Measurements from ENCODE around the gene YWHAG. TPM values are rescaled to one million over a fixed set of nuclear protein-coding genes. Genes with fewer than 3 reads are reported as not detected.
"Not testable (repeated sequence)": the region's sequence is repeated elsewhere in the genome, so short reads cannot be mapped to it uniquely, and the experiment has no call there.

Gene YWHAG
- total RNA-seq, 2 experiments from 2014 or later = 95.3 to 96.9 TPM

DNA sequence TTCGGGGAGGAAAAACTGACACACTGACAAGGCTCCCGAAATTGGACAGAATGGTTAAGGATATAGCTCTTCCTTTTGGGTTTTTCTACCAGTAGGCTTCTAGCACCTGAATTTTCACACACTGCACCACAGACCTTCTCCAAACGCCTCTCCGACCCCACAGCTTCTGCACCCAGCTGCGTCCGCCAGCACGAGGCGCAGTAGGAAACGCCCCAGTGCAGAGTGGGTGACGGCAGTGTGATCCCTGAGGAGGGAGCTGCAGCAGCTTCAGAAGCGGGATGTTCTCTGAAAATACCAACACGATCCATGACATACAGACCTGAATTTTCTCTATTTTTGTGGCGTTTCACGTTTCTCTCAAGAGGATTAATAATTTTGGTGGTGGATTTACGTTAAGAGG, 30.4 kb downstream of the YWHAG start:
- Mint-ChIP-seq H3K27ac (no peak overlapping the region), H3K36me3 (ENCODE audit: low read depth) (peaks cover 35% of the 10 kb centered on the region), H3K27me3 (ENCODE audit: low read depth) (no peaks in the 10 kb centered on the region), H3K4me1 (ENCODE audit: low read depth) (peaks cover 30% of the 10 kb centered on the region), H3K4me3 (no peak overlapping the region), H3K9me3 (no peaks in the 10 kb centered on the region)
- CTCF ChIA-PET = interaction anchor here (1.9 kb wide), 1 partner anchor 150 kb away, joined by 10 read pairs; no protein-coding TSS in a partner anchor
- intact Hi-C loops (cut with micrococcal nuclease) = no loop called here
- DNase-seq = no peak

DNA sequence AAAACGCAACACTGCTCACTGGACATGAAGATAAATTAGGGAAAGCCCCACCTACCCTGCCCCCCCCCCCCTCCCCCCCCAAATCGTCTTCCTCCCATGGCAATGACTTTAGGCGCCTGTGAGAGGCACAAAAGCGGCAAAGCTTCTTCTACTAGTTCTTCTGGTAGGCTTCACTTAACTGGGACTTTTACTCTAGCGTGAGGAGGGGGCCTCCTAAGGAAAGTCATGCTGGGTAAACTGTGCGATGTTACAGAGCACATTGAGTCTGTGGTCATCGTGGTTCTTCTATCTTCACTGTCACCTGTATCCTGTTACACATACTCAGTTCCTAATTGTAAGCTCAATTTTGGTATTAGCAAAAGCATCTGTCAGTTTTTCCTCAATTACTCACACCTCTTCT, 31.2 kb downstream of the YWHAG start:
- no peaks in the 10 kb centered on the region for H3K9me3 Mint-ChIP-seq
- H3K4me3 Mint-ChIP-seq = no peak overlapping the region
- H3K27ac Mint-ChIP-seq = peak overlapping the region; percentile 65
- peaks cover 28% of the 10 kb centered on the region for H3K4me1 Mint-ChIP-seq (ENCODE audit: low read depth)
- intact Hi-C loops (cut with micrococcal nuclease) = no loop called here
- CTCF ChIA-PET = interaction anchor here (0.5 to 1.9 kb wide), 5 partner anchors 8 to 199 kb away, joined by 3 to 10 read pairs (median 4); no protein-coding TSS in a partner anchor
- H3K36me3 Mint-ChIP-seq (ENCODE audit: low read depth) = peaks cover 35% of the 10 kb centered on the region
- DNase-seq = no peak
- no peaks in the 10 kb centered on the region for H3K27me3 Mint-ChIP-seq (ENCODE audit: low read depth)

DNA sequence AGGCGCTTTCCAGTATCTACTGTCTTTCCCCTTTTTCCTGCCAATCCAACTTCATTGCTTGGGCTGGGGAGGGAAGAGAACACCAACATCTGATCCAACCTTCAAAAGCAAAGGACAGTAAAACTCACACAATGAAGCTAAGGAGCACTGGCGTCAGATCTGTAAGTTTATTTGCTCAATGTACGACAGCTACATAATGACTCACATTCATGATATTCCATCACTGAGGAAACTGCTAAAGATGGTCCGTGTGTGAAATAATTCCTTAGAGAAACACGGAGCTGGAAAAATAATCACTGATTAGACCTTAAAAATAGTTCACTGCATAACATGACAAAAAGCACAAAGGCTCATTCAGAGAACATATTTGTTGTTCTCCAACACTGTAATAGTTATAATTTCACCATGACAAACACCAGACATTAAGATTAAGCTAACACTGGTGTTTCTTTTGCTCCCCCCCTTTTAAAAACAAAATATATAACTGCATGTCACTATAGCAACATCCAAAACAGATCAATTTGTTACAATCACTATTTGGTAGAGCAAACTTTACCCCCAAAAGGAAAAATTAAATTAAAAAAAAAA, 32.1 kb downstream of the YWHAG start:
- H3K27ac Mint-ChIP-seq = no peak overlapping the region
- intact Hi-C loops (cut with micrococcal nuclease) = no loop called here
- no peaks in the 10 kb centered on the region for H3K9me3 Mint-ChIP-seq
- CTCF ChIA-PET = interaction anchor here (0.7 to 1.9 kb wide), 6 partner anchors 8 to 199 kb away, joined by 3 to 10 read pairs (median 3); no protein-coding TSS in a partner anchor
- H3K36me3 Mint-ChIP-seq (ENCODE audit: low read depth) = peaks cover 36% of the 10 kb centered on the region
- no peak for DNase-seq
- H3K27me3 Mint-ChIP-seq (ENCODE audit: low read depth) = no peaks in the 10 kb centered on the region
- no peak overlapping the region for H3K4me3 Mint-ChIP-seq
- H3K4me1 Mint-ChIP-seq (ENCODE audit: low read depth) = peaks cover 28% of the 10 kb centered on the region

DNA sequence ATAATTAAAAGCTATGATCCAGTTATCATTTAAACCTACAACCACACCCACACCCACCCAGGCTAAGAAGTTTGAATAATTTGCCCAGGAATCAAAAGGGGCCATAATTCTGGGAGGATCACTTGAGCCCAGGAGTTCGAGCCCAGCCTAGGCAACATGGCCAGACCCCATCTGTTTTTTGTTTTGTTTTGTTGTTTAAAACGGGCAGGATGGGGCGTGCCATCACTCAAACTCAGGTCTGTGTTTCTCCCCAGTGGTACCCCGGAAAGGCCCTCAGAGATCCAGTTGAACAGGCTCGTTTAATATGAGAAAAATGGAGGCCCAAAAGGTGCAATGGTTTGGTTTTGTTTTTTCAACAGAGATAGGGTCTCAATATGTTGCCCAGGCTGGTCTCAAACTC, 33.0 kb downstream of the YWHAG start:
- Mint-ChIP-seq H3K4me3 (no peak overlapping the region), H3K36me3 (ENCODE audit: low read depth) (peaks cover 36% of the 10 kb centered on the region), H3K4me1 (ENCODE audit: low read depth) (peaks cover 28% of the 10 kb centered on the region), H3K27ac (no peak overlapping the region), H3K9me3 (no peaks in the 10 kb centered on the region), H3K27me3 (ENCODE audit: low read depth) (no peaks in the 10 kb centered on the region)
- CTCF ChIA-PET = no interaction called here
- intact Hi-C loops (cut with micrococcal nuclease) = no loop called here
- no peak for DNase-seq

DNA sequence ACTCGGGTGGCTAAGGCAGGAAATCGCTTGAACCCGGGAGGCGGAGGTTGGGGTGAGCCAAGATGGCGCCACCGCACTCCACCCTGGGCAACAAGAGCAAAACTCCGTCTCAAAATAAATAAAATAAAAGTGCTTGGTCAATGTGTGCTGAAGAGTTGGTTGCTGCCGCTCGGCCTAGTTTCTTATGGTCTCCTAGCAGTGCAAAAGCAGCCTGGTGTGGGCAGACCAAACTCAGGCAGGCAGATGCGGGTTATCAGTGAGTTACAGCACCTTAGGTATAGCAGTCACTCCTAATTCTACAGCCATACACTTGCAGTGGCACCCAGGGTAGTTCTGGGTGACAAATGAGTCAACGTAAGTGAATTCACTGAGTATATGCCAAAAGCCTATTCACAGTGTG, 33.7 kb downstream of the YWHAG start:
- Mint-ChIP-seq H3K4me3 (no peak overlapping the region), H3K4me1 (ENCODE audit: low read depth) (peaks cover 26% of the 10 kb centered on the region), H3K9me3 (no peaks in the 10 kb centered on the region), H3K36me3 (ENCODE audit: low read depth) (peaks cover 35% of the 10 kb centered on the region), H3K27me3 (ENCODE audit: low read depth) (no peaks in the 10 kb centered on the region), H3K27ac (no peak overlapping the region)
- CTCF ChIA-PET = interaction anchor here (0.9 to 1.8 kb wide), 2 partner anchors 11 to 43 kb away, joined by 4 to 5 read pairs; no protein-coding TSS in a partner anchor
- intact Hi-C loops (cut with micrococcal nuclease) = no loop called here
- DNase-seq = no peak

DNA sequence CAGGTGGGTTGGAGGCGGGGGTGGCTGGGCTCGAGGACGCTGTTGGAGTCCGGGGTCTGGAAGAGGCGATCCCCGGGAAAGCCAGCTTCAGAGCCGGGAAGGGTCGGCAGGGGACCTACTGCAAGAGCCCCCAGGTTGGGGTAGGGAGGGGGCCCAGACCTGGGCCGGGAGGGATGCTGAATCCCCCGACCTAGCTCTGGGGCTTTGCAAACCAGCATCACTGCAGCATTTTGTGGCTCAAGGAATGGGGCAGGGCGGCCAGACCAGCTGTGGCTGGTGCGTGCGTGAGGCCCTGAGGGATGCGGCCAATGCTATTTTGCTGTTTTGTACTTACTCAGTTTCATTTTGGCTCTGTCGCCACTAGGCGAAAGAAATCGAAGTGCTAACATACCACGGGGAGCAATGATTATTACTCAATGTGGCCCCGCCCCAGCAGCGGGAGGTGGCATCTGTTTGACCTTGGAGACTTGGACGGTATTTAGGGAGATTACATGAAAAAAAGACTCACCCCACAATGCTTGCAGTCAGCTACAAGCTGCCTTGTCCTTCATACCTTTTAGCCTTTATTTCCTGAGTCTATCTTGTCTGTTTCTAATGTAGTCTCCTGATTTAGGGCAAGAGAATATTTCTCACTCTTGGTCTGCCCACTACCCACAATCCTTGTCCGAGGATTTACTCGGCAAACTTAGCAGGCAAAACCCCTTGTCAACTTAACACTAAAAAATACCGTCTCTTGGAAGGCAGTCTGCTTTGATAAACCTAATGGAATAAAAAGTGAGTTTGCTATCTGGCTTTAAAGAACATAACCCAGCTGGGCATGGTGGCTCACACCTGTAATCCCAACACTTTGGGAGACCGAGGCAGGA, 40.1 kb downstream of the YWHAG start:
- intact Hi-C loops (cut with micrococcal nuclease) = loop anchor here (1.0 to 5.0 kb wide), 13 partner anchors 15 to 1378 kb away; partner anchors contain the start of genes HIP1, MDH2, RHBDD2 and RSBN1L
- peaks cover 1% of the 10 kb centered on the region for H3K36me3 Mint-ChIP-seq (ENCODE audit: low read depth)
- no peaks in the 10 kb centered on the region for H3K27me3 Mint-ChIP-seq (ENCODE audit: low read depth)
- peak; percentile 86 for DNase-seq
- H3K4me3 Mint-ChIP-seq = peak overlapping the region; percentile 82
- peaks cover 24% of the 10 kb centered on the region for H3K4me1 Mint-ChIP-seq (ENCODE audit: low read depth)
- CTCF ChIA-PET = interaction anchor here (0.7 to 7.2 kb wide), 9 partner anchors 9 to 267 kb away, joined by 3 to 96 read pairs (median 3); partner anchors contain the start of gene YWHAG
- H3K27ac Mint-ChIP-seq = peak overlapping the region; percentile 89
- no peaks in the 10 kb centered on the region for H3K9me3 Mint-ChIP-seq

DNA sequence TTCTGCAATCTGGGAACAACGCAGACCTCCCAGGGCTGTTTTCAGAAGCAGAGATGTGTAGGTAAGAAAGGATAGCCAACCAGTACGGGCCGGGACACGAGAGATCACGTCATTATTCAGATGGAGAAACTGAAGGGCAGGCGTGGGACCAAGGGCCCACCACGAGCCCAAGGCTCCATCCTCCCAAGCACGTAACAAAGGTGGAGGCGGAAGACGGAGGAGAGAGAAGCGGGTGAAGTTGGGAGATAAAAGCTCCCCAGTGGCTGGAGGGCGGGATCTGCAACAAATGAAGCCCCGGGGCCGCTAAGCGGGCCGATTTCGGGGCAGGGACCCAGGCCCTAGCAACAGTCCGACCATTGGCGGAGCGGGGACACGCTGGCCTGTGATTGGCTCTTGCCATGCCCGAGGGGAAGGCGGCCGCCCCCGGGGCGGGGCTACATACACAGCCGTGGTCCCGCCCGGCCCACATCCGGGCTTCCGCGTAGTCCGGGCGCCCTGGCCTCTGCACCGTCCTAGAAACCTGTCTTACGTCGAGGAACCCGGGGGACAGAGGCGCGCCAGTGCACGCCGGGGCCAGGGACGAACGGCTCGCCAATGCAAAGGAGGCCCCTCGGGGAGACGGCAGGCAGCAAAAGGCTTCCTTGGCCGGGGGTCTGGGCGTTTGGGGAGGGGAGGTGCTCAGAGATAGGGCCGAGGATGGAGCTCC, 40.9 kb downstream of the YWHAG start:
- no peaks in the 10 kb centered on the region for H3K27me3 Mint-ChIP-seq (ENCODE audit: low read depth)
- CTCF ChIA-PET = interaction anchor here (0.6 to 7.2 kb wide), 8 partner anchors 19 to 451 kb away, joined by 3 to 96 read pairs (median 6); no protein-coding TSS in a partner anchor

DNA sequence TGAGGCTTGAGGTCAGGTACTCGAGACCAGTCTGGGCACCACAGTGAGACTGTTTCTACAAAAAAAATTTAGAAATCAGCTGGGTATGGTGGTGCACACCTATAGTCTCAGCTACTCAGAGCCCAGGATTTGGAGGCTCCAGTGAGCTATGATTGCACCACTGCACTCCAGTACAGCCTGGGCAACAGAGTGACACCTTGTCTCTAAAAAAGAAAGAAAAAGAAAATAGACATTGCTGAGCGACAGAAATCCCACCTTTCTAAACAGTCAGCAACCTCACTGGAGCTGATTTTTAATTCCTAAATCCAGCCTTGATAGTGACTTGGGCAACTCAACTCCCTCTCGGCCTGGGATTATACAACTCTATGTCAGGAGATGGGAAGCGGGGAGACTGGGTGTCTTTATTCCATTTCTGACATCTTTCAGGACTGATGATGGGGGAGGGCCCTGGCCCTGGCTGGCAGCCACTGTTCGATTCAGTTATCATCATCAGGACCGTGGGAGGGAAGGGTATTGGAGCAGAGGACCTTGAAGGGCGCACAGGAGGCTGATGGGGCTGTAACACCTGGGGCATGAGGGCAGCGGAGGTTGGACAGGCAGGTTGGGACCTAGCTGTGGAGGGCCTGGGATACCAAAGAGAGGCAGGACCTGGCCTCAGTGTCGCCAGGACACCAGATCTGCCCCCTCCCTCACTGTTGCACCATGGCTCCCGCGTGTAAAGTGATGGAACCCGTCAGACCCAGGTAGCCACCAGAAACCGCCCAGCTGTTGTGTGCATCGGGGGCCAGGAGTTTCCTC, 41.6 kb downstream of the YWHAG start:
- intact Hi-C loops (cut with micrococcal nuclease) = loop anchor here (5.0 kb wide), 1 partner anchor 310 kb away; no protein-coding TSS in a partner anchor

More for the DNA sequence above, 40.9 kb downstream of the YWHAG start:
- intact Hi-C loops (cut with micrococcal nuclease) = loop anchor here (1.0 to 5.0 kb wide), 13 partner anchors 15 to 1379 kb away; partner anchors contain the start of genes HIP1, MDH2, RHBDD2 and RSBN1L
- H3K9me3 Mint-ChIP-seq = no peaks in the 10 kb centered on the region
- peak overlapping the region; percentile 82 for H3K4me3 Mint-ChIP-seq
- peak overlapping the region; percentile 89 for H3K27ac Mint-ChIP-seq
- peak; percentile 97 for DNase-seq
- H3K36me3 Mint-ChIP-seq (ENCODE audit: low read depth) = peaks cover 1% of the 10 kb centered on the region
- H3K4me1 Mint-ChIP-seq (ENCODE audit: low read depth) = peaks cover 24% of the 10 kb centered on the region

DNA sequence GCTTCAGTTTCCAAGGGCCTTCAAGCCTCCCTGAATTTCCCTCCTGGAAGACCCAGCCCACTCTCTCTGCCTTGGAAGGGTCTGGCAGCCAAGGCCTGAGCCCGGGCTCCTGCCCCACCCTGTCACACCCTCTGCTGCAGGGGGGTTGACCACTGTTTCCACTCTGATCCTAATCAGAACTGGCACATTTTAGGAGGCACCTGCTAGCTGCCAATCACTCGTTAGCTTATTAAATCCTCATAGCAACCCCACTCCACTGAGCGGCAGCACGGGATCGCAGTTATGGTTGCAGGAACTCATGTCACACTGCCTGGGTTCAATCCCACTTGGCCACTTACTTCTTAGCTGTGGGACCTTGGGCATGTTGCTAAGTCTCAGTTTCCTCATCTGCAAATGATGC, 43.4 kb downstream of the YWHAG start:
- DNase-seq = peak; percentile 38
- H3K27ac Mint-ChIP-seq = no peak overlapping the region

More for the DNA sequence above, 41.6 kb downstream of the YWHAG start:
- Mint-ChIP-seq H3K36me3 (ENCODE audit: low read depth) (peaks cover 1% of the 10 kb centered on the region), H3K27ac (peak overlapping the region; percentile 89), H3K9me3 (no peaks in the 10 kb centered on the region), H3K27me3 (ENCODE audit: low read depth) (no peaks in the 10 kb centered on the region), H3K4me3 (peak overlapping the region; percentile 82), H3K4me1 (ENCODE audit: low read depth) (peaks cover 24% of the 10 kb centered on the region)
- no peak for DNase-seq
- CTCF ChIA-PET = interaction anchor here (0.6 to 7.2 kb wide), 11 partner anchors 10 to 450 kb away, joined by 3 to 103 read pairs (median 4); partner anchors contain the start of gene HSPB1

DNA sequence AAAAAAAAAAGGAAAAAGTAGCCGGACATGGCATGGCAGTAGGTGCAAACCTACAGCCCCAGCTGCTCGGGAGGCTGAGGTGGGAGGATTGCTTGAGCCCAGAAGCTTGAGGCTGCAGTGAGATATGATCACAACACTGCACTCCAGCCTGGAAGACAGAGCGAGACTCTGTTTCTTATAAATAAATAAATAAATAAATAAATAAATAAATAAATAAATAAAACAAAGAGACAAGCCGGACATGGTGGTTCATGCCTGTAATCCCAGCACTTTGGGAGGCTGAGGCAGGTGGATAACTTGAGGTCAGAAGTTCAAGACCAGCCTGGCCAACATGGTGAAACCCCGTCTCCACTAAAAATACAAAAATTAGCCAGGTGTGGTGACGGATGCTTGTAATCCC, 44.1 kb downstream of the YWHAG start:
- intact Hi-C loops (cut with micrococcal nuclease) = loop anchor here (1.0 to 5.0 kb wide), 5 partner anchors 11 to 307 kb away; no protein-coding TSS in a partner anchor
- not testable (repeated sequence) for DNase-seq; H3K36me3 Mint-ChIP-seq (ENCODE audit: low read depth); H3K9me3 Mint-ChIP-seq; H3K27ac Mint-ChIP-seq; H3K27me3 Mint-ChIP-seq (ENCODE audit: low read depth); H3K4me3 Mint-ChIP-seq
- CTCF ChIA-PET = interaction anchor here (0.5 to 7.2 kb wide), 16 partner anchors 11 to 137 kb away, joined by 3 to 103 read pairs (median 8); partner anchors contain the start of genes HSPB1 and YWHAG
- peaks cover 22% of the 10 kb centered on the region for H3K4me1 Mint-ChIP-seq (ENCODE audit: low read depth)

More for the DNA sequence above, 43.4 kb downstream of the YWHAG start:
- Mint-ChIP-seq H3K4me1 (ENCODE audit: low read depth) (peaks cover 24% of the 10 kb centered on the region), H3K4me3 (no peak overlapping the region), H3K27me3 (ENCODE audit: low read depth) (no peaks in the 10 kb centered on the region), H3K9me3 (no peaks in the 10 kb centered on the region), H3K36me3 (ENCODE audit: low read depth) (no peaks in the 10 kb centered on the region)
- CTCF ChIA-PET = interaction anchor here (0.6 to 7.2 kb wide), 8 partner anchors 12 to 159 kb away, joined by 3 to 103 read pairs (median 3); no protein-coding TSS in a partner anchor
- intact Hi-C loops (cut with micrococcal nuclease) = loop anchor here (5.0 kb wide), 1 partner anchor 308 kb away; no protein-coding TSS in a partner anchor
